Endothelial cell of umbilical vein (primary cell): Measurements from ENCODE around the gene MEGF11. TPM values are rescaled to one million over a fixed set of nuclear protein-coding genes. Genes with fewer than 3 reads are reported as not detected.

ENCODE experiments used
- BruUV-seq: library from RNA; stranded (reverse); fragments of 400-500 nt; replicated peaks from 2 replicates; lab custom pipeline; 2021; lab: Mats Ljungman, UMichigan
- CTCF ChIA-PET: fragments of 300-600, 350-600 bp; sonication (Branson Sonifier 250); formaldehyde crosslinking; loops from one replicate; lab custom pipeline; 2021; ENCODE audit warnings: antibody characterized with exemption, inconsistent platforms; lab: Charles Lee
- POLR2A ChIA-PET: fragments of 300-600, 350-600 bp; sonication (Branson Sonifier 250); formaldehyde crosslinking; loops from one replicate; lab custom pipeline; 2021; ENCODE audit warnings: antibody characterized with exemption, inconsistent platforms; lab: Charles Lee
- DNase-seq: peaks from one replicate; pipeline ENCODE4 v3.0.0-alpha.2; 2011; ENCODE audit warnings: low read depth, low spot score
- FAIRE-seq: peaks from 2 replicates; lab custom pipeline; 2011; peaks lifted over from hg19 to GRCh38; lab: Jason Lieb, UNC
- H2AFZ ChIP-seq: 2 replicates; pipeline ENCODE4 v1.6.0; 2012; ENCODE audit warnings: low read depth, low read length, control low read depth, inconsistent platforms
- H3K27ac ChIP-seq: 2 replicates; pipeline ENCODE4 v1.5.1; 2011; ENCODE audit warnings: low read depth, mild to moderate bottlenecking, control low read depth, low read length, moderate library complexity; ENCODE audit not compliant: insufficient read depth
- H3K27me3 ChIP-seq, 2 experiments: 2 replicates each; pipeline versions ENCODE4 v1.6.0 to v1.6.1; 2011; ENCODE audit warnings: low read length in 2 of 2, mixed read lengths in 1 of 2; ENCODE audit not compliant: control insufficient read depth in 2 of 2, insufficient read depth in 2 of 2
- H3K36me3 ChIP-seq, 2 experiments: 2 replicates in 1 of 2; 3 replicates in 1 of 2; pipeline ENCODE4 v1.5.1; 2011; ENCODE audit warnings: low read length in 2 of 2, mild to moderate bottlenecking in 1 of 2, moderate library complexity in 1 of 2; ENCODE audit not compliant: control insufficient read depth in 2 of 2, insufficient read depth in 2 of 2; ENCODE audit errors: extremely low read depth in 1 of 2
- H3K4me1 ChIP-seq: 3 replicates; pipeline ENCODE4 v1.5.1; 2011; ENCODE audit warnings: mild to moderate bottlenecking, low read length; ENCODE audit not compliant: control insufficient read depth, insufficient read depth; ENCODE audit errors: extremely low read depth
- H3K4me2 ChIP-seq: 2 replicates; pipeline ENCODE4 v1.6.1; 2011; ENCODE audit warnings: low read length, control low read depth, mixed read lengths; ENCODE audit not compliant: insufficient read depth
- H3K4me3 ChIP-seq, 3 experiments: fragments of 200-600 bp in 1 of 3; sonication (generic), shearing (Covaris generic) in 1 of 3; replicated peaks in 1 of 3; 2 replicates each; pipeline ENCODE4 v1.5.1; 2011 to 2016; ENCODE audit warnings: control low read depth in 3 of 3, low read length in 3 of 3, mild to moderate bottlenecking in 2 of 3, inconsistent platforms in 1 of 3, low read depth in 1 of 3, moderate library complexity in 1 of 3; ENCODE audit not compliant: insufficient read depth in 1 of 3
- H3K79me2 ChIP-seq: 2 replicates; pipeline ENCODE4 v1.6.0; 2012; ENCODE audit warnings: low read length, inconsistent platforms; ENCODE audit not compliant: control insufficient read depth, insufficient read depth
- H3K9ac ChIP-seq: replicated peaks from 2 replicates; pipeline ENCODE3; 2011; ENCODE audit warnings: low read length, control low read depth; ENCODE audit not compliant: insufficient read depth; ENCODE audit errors: extremely low read depth
- H3K9me1 ChIP-seq: replicated peaks from 3 replicates; pipeline ENCODE4 v1.6.0; 2011; ENCODE audit warnings: mild to moderate bottlenecking, low read length; ENCODE audit not compliant: control insufficient read depth, insufficient read depth; ENCODE audit errors: extremely low read depth
- H3K9me3 ChIP-seq: replicated peaks from 2 replicates; pipeline ENCODE4 v1.5.1; 2012; ENCODE audit warnings: low read length, inconsistent platforms; ENCODE audit not compliant: control insufficient read depth, insufficient read depth
- H4K20me1 ChIP-seq: replicated peaks from 2 replicates; pipeline ENCODE3; 2011; ENCODE audit warnings: mild to moderate bottlenecking, low read length; ENCODE audit not compliant: control insufficient read depth, insufficient read depth; ENCODE audit errors: extremely low read depth
- EZH2 ChIP-seq: IDR thresholded peaks from 2 replicates; pipeline ENCODE4 v1.6.1; 2012; ENCODE audit warnings: borderline replicate concordance, low read depth, mild to moderate bottlenecking, moderate library complexity, low read length, inconsistent platforms; ENCODE audit not compliant: severe bottlenecking
- FOS ChIP-seq: IDR thresholded peaks from 2 replicates; pipeline ENCODE4 v1.6.1; 2011; ENCODE audit warnings: mild to moderate bottlenecking, low read length, moderate library complexity, borderline replicate concordance; ENCODE audit not compliant: insufficient read depth
- GATA2 ChIP-seq: IDR thresholded peaks from 2 replicates; pipeline ENCODE4 v1.7.0; 2011; ENCODE audit warnings: low read depth, mild to moderate bottlenecking, moderate library complexity, mixed read lengths, low read length; ENCODE audit not compliant: insufficient read length, insufficient read depth
- JUN ChIP-seq: IDR thresholded peaks from 2 replicates; pipeline ENCODE4 v1.6.1; 2011; ENCODE audit warnings: borderline replicate concordance, low read depth; ENCODE audit not compliant: insufficient read length, insufficient read depth
- MAX ChIP-seq: IDR thresholded peaks from 2 replicates; pipeline ENCODE4 v1.6.1; 2011; ENCODE audit not compliant: insufficient read depth, insufficient read length
- MYC ChIP-seq: IDR thresholded peaks from one replicate; pipeline ENCODE4 v1.6.1; 2011; ENCODE audit warnings: mild to moderate bottlenecking, low read depth, low read length
- POLR2A ChIP-seq: IDR thresholded peaks from 2 replicates; pipeline ENCODE4 v1.6.1; 2012; ENCODE audit warnings: low read depth, mild to moderate bottlenecking, control low read depth, low read length
- POLR2AphosphoS5 ChIP-seq: IDR thresholded peaks from 2 replicates; pipeline ENCODE4 v1.6.1; 2012; ENCODE audit warnings: low read depth, mild to moderate bottlenecking, control low read depth, low read length, moderate library complexity; ENCODE audit not compliant: insufficient read depth
- dilution Hi-C: fragments of 300-500 bp; cut with MboI; formaldehyde crosslinking; loops from one replicate; pipeline ENCODE4 v1.15.0; 2019; ENCODE audit warnings: low sequenced_read_pairs; ENCODE audit not compliant: extremely low pct_ligation_motif_present
- intact Hi-C: fragments of 100-400 bp; cut with micrococcal nuclease; formaldehyde crosslinking; loops from one replicate; pipeline ENCODE4 v1.10.0; 2022
- polyA plus RNA-seq, 4 experiments: library from polyadenylated mRNA; depleted of rRNA in 3 of 4; stranded (reverse) in 3 of 4; unstranded in 1 of 4; fragments of >200 nt; gene quantifications; 2 replicates each; pipeline versions ENCODE4 v1.2.1 to v1.2.3, GENCODE V29; 2011 to 2012; ENCODE audit warnings: missing spikeins in 1 of 4
- total RNA-seq: library from RNA; stranded (reverse); gene quantifications from 2 replicates; pipeline ENCODE4 v1.2.3, GENCODE V29; 2021
- TF ChIP-seq, protein P1 (sequence below), 2 donors: IDR thresholded peaks; 1 replicate in 1 of 2; 2 replicates in 1 of 2; pipeline ENCODE4 v1.5.1; 2011; ENCODE audit warnings: low read length in 2 of 2, mild to moderate bottlenecking in 2 of 2, moderate library complexity in 2 of 2, control low read depth in 1 of 2, inconsistent platforms in 1 of 2, low read depth in 1 of 2; ENCODE audit not compliant: insufficient read depth in 1 of 2; ENCODE audit errors: extremely low read depth in 1 of 2

MEGF11 gene
- total and polyA plus RNA-seq, 2 donors (not counting 3 experiments of a cell fraction or from before 2014, with no cell fraction given) = not detected

GRCh38 chr15:66188464-66188863 is 65.1 kb downstream of the MEGF11 start:
- CTCF ChIA-PET = no interaction called here

More at GRCh38 chr15:66188464-66188863, 65.1 kb downstream of the MEGF11 start:
- dilution Hi-C loops (no loop called here), intact Hi-C loops (no loop called here)
- POLR2A ChIA-PET = no interaction called here
- peaks cover 10 to 11% of the 10 kb centered on the region in 2 experiments for H3K27me3 ChIP-seq
- no peaks in the 10 kb centered on the region for H3K9me3 ChIP-seq
- H4K20me1 ChIP-seq = no peaks in the 10 kb centered on the region
- FAIRE-seq (no peak), DNase-seq (no peak)
- TF ChIP-seq, protein P1, sequence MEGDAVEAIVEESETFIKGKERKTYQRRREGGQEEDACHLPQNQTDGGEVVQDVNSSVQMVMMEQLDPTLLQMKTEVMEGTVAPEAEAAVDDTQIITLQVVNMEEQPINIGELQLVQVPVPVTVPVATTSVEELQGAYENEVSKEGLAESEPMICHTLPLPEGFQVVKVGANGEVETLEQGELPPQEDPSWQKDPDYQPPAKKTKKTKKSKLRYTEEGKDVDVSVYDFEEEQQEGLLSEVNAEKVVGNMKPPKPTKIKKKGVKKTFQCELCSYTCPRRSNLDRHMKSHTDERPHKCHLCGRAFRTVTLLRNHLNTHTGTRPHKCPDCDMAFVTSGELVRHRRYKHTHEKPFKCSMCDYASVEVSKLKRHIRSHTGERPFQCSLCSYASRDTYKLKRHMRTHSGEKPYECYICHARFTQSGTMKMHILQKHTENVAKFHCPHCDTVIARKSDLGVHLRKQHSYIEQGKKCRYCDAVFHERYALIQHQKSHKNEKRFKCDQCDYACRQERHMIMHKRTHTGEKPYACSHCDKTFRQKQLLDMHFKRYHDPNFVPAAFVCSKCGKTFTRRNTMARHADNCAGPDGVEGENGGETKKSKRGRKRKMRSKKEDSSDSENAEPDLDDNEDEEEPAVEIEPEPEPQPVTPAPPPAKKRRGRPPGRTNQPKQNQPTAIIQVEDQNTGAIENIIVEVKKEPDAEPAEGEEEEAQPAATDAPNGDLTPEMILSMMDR (IDR thresholded peaks at IDR 0.05; ENCODE audit: extremely low read depth in 1 of 2, insufficient read depth in 1 of 2, low read depth in 1 of 2, low read length in 2 of 2) = no peak
- no peak for TF ChIP-seq MAX
- no peak for TF ChIP-seq POLR2A
- no peak for TF ChIP-seq JUN
- no peak for TF ChIP-seq FOS
- TF ChIP-seq MYC = no peak
- no peak for TF ChIP-seq EZH2
- TF ChIP-seq POLR2AphosphoS5 = no peak
- no peak for TF ChIP-seq GATA2
- no peak overlapping the region for H3K9ac ChIP-seq
- H3K4me2 ChIP-seq = no peak overlapping the region
- BruUV-seq = no TSS peak
- no peaks in the 10 kb centered on the region for H3K9me1 ChIP-seq
- H3K36me3 ChIP-seq = no peaks in the 10 kb centered on the region
- H2AFZ ChIP-seq = no peak overlapping the region
- no peaks in the 10 kb centered on the region for H3K4me1 ChIP-seq
- H3K4me3 ChIP-seq = no peak overlapping the region
- no peak overlapping the region for H3K27ac ChIP-seq
- H3K79me2 ChIP-seq = no peaks in the 10 kb centered on the region
